AG09309 (cell line): Measurements from ENCODE around the gene GREM2.

Experiments
- DNase-seq: peaks from one replicate; pipeline ENCODE4 v3.0.0-alpha.2; 2010; ENCODE audit warnings: low read depth
- H3K4me3 ChIP-seq: 2 replicates; pipeline ENCODE4 v1.5.1; 2011; ENCODE audit warnings: mild to moderate bottlenecking, low read depth, low read length, moderate library complexity; ENCODE audit not compliant: control insufficient read depth
- TF ChIP-seq, protein P1 (sequence below): IDR thresholded peaks from 2 replicates; pipeline ENCODE4 v1.5.1; 2011; ENCODE audit warnings: mild to moderate bottlenecking, low read depth, low read length, inconsistent platforms; ENCODE audit not compliant: insufficient read depth, control insufficient read depth; ENCODE audit errors: missing control alignments

The GREM2 gene

GRCh38 chr1:240649733-240650721 is 38.1 kb upstream of the GREM2 start:
- TF ChIP-seq, protein P1, sequence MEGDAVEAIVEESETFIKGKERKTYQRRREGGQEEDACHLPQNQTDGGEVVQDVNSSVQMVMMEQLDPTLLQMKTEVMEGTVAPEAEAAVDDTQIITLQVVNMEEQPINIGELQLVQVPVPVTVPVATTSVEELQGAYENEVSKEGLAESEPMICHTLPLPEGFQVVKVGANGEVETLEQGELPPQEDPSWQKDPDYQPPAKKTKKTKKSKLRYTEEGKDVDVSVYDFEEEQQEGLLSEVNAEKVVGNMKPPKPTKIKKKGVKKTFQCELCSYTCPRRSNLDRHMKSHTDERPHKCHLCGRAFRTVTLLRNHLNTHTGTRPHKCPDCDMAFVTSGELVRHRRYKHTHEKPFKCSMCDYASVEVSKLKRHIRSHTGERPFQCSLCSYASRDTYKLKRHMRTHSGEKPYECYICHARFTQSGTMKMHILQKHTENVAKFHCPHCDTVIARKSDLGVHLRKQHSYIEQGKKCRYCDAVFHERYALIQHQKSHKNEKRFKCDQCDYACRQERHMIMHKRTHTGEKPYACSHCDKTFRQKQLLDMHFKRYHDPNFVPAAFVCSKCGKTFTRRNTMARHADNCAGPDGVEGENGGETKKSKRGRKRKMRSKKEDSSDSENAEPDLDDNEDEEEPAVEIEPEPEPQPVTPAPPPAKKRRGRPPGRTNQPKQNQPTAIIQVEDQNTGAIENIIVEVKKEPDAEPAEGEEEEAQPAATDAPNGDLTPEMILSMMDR, result no peak
- no peak overlapping the region for H3K4me3 ChIP-seq
- DNase-seq, result no peak

DNA sequence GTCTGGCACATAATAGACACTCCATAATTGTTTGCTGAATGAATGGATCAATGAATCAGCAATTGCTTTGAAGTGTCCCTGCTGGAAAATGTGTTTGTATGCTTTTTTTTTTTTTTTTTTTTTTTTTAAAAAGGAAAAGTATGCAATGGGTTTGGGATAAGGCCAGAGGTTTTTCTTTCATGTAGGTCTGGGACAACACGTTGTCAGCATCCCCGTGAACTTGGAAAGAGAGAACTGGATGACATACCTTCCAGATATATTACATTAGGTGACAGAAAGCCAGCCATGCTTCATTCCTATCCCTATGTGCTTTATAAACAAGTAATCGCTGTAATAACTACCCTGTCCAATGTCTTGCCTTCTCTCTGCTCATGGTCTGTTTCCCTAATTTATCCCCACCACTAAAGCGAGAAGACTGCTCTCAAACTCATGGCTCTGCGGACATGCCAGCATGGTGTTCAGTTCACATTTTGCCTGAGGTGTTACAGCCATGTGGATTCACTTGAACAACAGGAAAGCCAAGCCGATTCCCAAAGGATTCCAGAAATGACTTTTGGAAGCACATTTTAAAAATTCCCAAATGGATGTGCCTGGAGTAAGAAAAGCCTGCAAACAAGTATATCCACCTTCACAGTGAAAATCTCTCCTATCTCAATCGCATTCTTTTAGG is 34.8 kb upstream of the GREM2 start:
- TF ChIP-seq, protein P1, result no peak
- no peak for DNase-seq
- no peak overlapping the region for H3K4me3 ChIP-seq

DNA sequence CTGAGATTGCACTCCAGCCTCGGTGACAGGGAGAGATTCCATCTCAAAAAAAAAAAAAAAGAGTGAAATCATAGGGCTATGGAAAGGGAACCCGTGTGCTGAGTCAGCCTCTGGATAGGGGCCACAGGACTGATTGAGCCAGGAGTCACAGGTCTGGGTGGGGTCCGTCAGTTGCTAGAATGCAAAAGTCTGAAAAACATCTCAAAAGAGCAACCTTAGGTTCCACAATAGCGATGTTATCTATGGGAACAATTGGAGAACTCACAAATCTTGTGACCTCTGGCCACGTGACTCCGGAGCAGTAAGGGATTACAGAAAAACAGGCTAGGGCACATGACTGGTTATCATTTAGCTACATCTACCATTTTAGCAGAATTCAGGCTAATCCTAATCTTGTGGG is 32.8 kb upstream of the GREM2 start:
- TF ChIP-seq, protein P1, result no peak
- no peak for DNase-seq

GRCh38 chr1:240635466-240636256 is 23.7 kb upstream of the GREM2 start:
- TF ChIP-seq, protein P1, result no peak
- no peak overlapping the region for H3K4me3 ChIP-seq
- no peak for DNase-seq

More for the DNA sequence above, 32.8 kb upstream of the GREM2 start:
- H3K4me3 ChIP-seq, result no peak overlapping the region

DNA sequence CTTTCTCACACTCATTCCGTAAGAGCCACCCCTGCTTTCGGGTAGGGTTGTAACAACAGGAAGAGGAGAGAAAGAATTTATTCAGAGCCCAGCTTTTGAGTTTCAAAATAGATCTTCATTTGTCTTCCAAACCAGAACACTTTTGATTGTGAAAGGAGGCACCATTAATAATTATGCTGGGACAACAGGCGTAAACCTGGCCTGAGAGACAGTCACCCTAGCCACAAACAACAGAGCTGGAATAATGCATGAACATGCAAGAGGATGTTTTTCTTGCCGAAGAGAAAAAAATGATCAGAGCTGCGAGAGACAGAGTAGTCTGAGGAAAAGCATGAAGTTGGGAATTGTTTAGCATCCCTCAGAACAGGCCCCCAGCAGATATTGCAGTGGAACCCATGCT is 18.5 kb upstream of the GREM2 start:
- TF ChIP-seq, protein P1, result no peak
- no peak overlapping the region for H3K4me3 ChIP-seq
- DNase-seq, result no peak

- TF ChIP-seq, protein P1, result no peak
- DNase-seq, result no peak
Observed at GRCh38 chr1:240621249-240621648, 9.3 kb upstream of the GREM2 start.

More at GRCh38 chr1:240621249-240621648, 9.3 kb upstream of the GREM2 start:
- H3K4me3 ChIP-seq, result no peak overlapping the region
